Mucosa of descending colon (tissue), 3 donors: Measurements from ENCODE around the gene IL34. TPM values are rescaled to one million over a fixed set of nuclear protein-coding genes. Genes with fewer than 3 reads are reported as not detected.

Experiments used
- ATAC-seq: fragments of 200-7000 bp; cut with Tn5 transposase; one replicate; pipeline ENCODE4 v1.9.1; 2020; ENCODE audit warnings: mild to moderate bottlenecking, moderate library complexity
- DNase-seq, 3 donors: peaks; one replicate each; pipeline ENCODE4 v3.0.0-alpha.2; 2020
- H3K36me3 ChIP-seq: fragments of 200-600 bp; one replicate; pipeline ENCODE4 v1.8.0; 2021; ENCODE audit warnings: low read depth, mild to moderate bottlenecking
- H3K4me1 ChIP-seq: fragments of 200-600 bp; one replicate; pipeline ENCODE4 v1.8.0; 2021; ENCODE audit warnings: low read depth, mild to moderate bottlenecking
- H3K4me3 ChIP-seq: fragments of 200-600 bp; one replicate; pipeline ENCODE4 v1.8.0; 2021; ENCODE audit warnings: mild to moderate bottlenecking
- H3K9me3 ChIP-seq: fragments of 200-600 bp; one replicate; pipeline ENCODE4 v1.8.0; 2021; ENCODE audit warnings: mild to moderate bottlenecking
- CTCF ChIP-seq: fragments of 200-600 bp; IDR thresholded peaks from one replicate; pipeline ENCODE4 v1.8.0; 2022; ENCODE audit warnings: antibody characterized with exemption, mild to moderate bottlenecking
- intact Hi-C, 2 donors: fragments of 100-400 bp; cut with DNase I in 1 of 2; cut with micrococcal nuclease in 1 of 2; formaldehyde crosslinking; loops; one replicate each; pipeline versions ENCODE4 v1.11.0 to v1.11.1; 2022; cut with DNase I, micrococcal nuclease
- total RNA-seq, 3 donors: library from RNA; stranded (reverse); fragmentation: NEBNext Ultra II Directional in 2 of 3; extraction: Animal tissue kit (Norgen Biotek cat#: 25700) in 2 of 3; gene quantifications; one replicate each; pipeline versions ENCODE4 v1.2.1 to v1.2.4, GENCODE V29; 2021 to 2023
- donor health status: DM: no; HTN: no; CAD: no; lungs with moderate emphysema.
- donor health status: DM: no; HTN: no; CAD: no.
- donor health status: DM: no; HTN: yes; CAD: no.

IL34 gene
- total RNA-seq, 3 donors from 2014 or later: 1.2 to 2.2 (median 1.8) TPM

GRCh38 chr16:70708366-70709246 is 62.2 kb downstream of the IL34 start:
- ATAC-seq (no peak), DNase-seq (no peak)
- H3K36me3 ChIP-seq: no peaks in the 10 kb centered on the region
- intact Hi-C loops: no loop called here
- TF ChIP-seq CTCF: no peak
- peaks cover 6% of the 10 kb centered on the region for H3K4me1 ChIP-seq
- no peaks in the 10 kb centered on the region for H3K9me3 ChIP-seq
- H3K4me3 ChIP-seq: no peak overlapping the region

- intact Hi-C loops: no loop called here
- no peaks in the 10 kb centered on the region for H3K9me3 ChIP-seq
- H3K36me3 ChIP-seq: no peaks in the 10 kb centered on the region
- H3K4me3 ChIP-seq: no peak overlapping the region
- peaks cover 2% of the 10 kb centered on the region for H3K4me1 ChIP-seq
- TF ChIP-seq CTCF: no peak
- no peak for ATAC-seq
- no peak for DNase-seq
Measured at GRCh38 chr16:70709457-70709856, 63.1 kb downstream of the IL34 start.

GRCh38 chr16:70709942-70710341 is 63.6 kb downstream of the IL34 start:
- no peak for TF ChIP-seq CTCF
- H3K36me3 ChIP-seq: no peaks in the 10 kb centered on the region

More at GRCh38 chr16:70709942-70710341, 63.6 kb downstream of the IL34 start:
- DNase-seq (no peak), ATAC-seq (no peak)
- H3K4me3 ChIP-seq: no peak overlapping the region
- intact Hi-C loops: no loop called here
- peaks cover 2% of the 10 kb centered on the region for H3K4me1 ChIP-seq
- no peaks in the 10 kb centered on the region for H3K9me3 ChIP-seq

Other genes with a start within 250 kb of the IL34 start
- 10 to 100 TPM in 1 of 3 donors, 1 to 10 TPM in 2; 4.2 to 22.4 (median 9.5) TPM for gene ST3GAL2, start 207.5 kb upstream of the IL34 start, total RNA-seq
- gene FCSK, start 192.0 kb upstream of the IL34 start, total RNA-seq: 10 to 100 TPM; 30.1 to 47.4 (median 33.0) TPM
- 10 to 100 TPM; 58.3 to 66.2 (median 60.5) TPM for gene COG4, start 123.0 kb upstream of the IL34 start, total RNA-seq
- gene SF3B3, start 122.7 kb upstream of the IL34 start, total RNA-seq: 100 to 1,000 TPM; 158 to 179 (median 173) TPM
- gene MTSS2, start 39.5 kb downstream of the IL34 start, total RNA-seq: 100 to 1,000 TPM in 1 of 3 donors, 10 to 100 TPM in 2; 11.8 to 151 (median 28.2) TPM
- 10 to 100 TPM; 32.3 to 35.1 (median 32.8) TPM for gene VAC14, start 154.6 kb downstream of the IL34 start, total RNA-seq